H1 (cell line): ENCODE data around the gene KRT8. TPM values are rescaled to one million over a fixed set of nuclear protein-coding genes. Genes with fewer than 3 reads are reported as not detected.

ENCODE experiments used
- SRF ChIP-seq: IDR thresholded peaks from 2 replicates; pipeline ENCODE4 v1.6.1; 2011; ENCODE audit warnings: mild to moderate bottlenecking, low read depth, low read length, moderate library complexity
- polyA plus RNA-seq, 7 experiments: library from polyadenylated mRNA; depleted of rRNA in 3 of 7; stranded (reverse) in 5 of 7; unstranded in 2 of 7; fragments of >200 nt in 5 of 7; fragments of 200-250 nt in 2 of 7; gene quantifications; 1 replicate in 5 of 7; 2 replicates in 1 of 7; 4 replicates in 1 of 7; pipeline versions ENCODE4 v1.2.1 to v1.2.3, GENCODE V29; 2011 to 2013; ENCODE audit warnings: missing spikeins in 2 of 7, mixed read lengths in 2 of 7
- total RNA-seq: library from RNA; stranded (reverse); fragmentation: NEBNext Ultra II Directional; extraction: Animal tissue kit (Norgen Biotek cat#: 25700); gene quantifications from 2 replicates; pipeline ENCODE4 v1.2.1, GENCODE V29; 2021

The KRT8 gene
- total and polyA plus RNA-seq, 2 of the 8 experiments (the other 6 are each of a cell fraction or from before 2014, with no cell fraction given) = 280 to 290 TPM

- TF ChIP-seq SRF = no peak
Measured at GRCh38 chr12:52909796-52910195, 4.9 kb upstream of the KRT8 start (continued).
